Large intestine (tissue), 3 donors: Measurements from ENCODE around the gene SPPL3. TPM values are rescaled to one million over a fixed set of nuclear protein-coding genes. Genes with fewer than 3 reads are reported as not detected.
"Not testable (repeated sequence)": the region's sequence is repeated elsewhere in the genome, so short reads cannot be mapped to it uniquely, and the experiment has no call there.

Experiments used
- DNase-seq, 2 donors: peaks; one replicate each; pipeline versions ENCODE4 v3.0.0 to v3.0.0-alpha.2; 2013
- H3K27ac ChIP-seq: one replicate; pipeline ENCODE4 v1.5.1; 2013; ENCODE audit warnings: low read length
- H3K27me3 ChIP-seq: 2 replicates; pipeline ENCODE4 v1.6.1; 2013; ENCODE audit warnings: low read length; ENCODE audit not compliant: control insufficient read depth, insufficient read depth
- H3K36me3 ChIP-seq: 2 replicates; pipeline ENCODE4 v1.6.1; 2013; ENCODE audit warnings: low read length; ENCODE audit not compliant: control insufficient read depth, insufficient read depth
- H3K4me1 ChIP-seq: one replicate; pipeline ENCODE4 v1.6.1; 2013; ENCODE audit warnings: low read length; ENCODE audit not compliant: control insufficient read depth, insufficient read depth
- H3K4me3 ChIP-seq: one replicate; pipeline ENCODE4 v1.5.1; 2013; ENCODE audit warnings: low read length
- H3K9me3 ChIP-seq: one replicate; pipeline ENCODE4 v1.6.1; 2013; ENCODE audit warnings: mild to moderate bottlenecking, low read depth, low read length, moderate library complexity; ENCODE audit not compliant: control insufficient read depth
- WGBS: methylation state at CpG from one replicate; pipeline ENCODE4 v1.1.5; 2013; ENCODE audit warnings: low lambda C conversion rate; ENCODE audit not compliant: insufficient coverage; 5-methylcytosine and 5-hydroxymethylcytosine counted together
- polyA plus RNA-seq: library from polyadenylated mRNA; unstranded; fragments of 120-200 nt; gene quantifications from one replicate; pipeline ENCODE4 v1.2.1, GENCODE V29; 2013

The SPPL3 gene
- polyA plus RNA-seq, 1 donor = 48.1 TPM

DNA sequence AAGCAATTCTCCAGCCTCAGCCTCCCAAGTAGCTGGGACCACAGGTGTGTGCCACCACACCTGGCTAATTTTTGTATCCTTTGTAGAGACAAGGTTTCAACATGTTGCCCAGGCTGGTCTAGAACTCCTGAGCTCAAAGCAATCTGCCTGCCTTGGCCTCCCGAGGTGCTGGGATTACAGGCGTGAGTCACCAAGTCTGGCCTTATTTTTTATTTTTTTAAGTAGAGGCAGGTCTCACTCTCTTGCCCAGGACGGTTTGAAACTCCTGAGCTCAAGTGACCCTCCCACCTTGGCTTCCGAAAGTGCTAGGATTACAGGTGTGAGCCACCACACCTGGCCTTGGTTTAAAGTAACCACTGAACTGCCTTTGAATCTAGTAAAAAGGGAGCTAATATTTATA, 56.8 kb downstream of the SPPL3 start:
- DNase-seq = no peak
- H3K27ac ChIP-seq = no peak overlapping the region

GRCh38 chr12:120846721-120847120, 57.4 kb downstream of the SPPL3 start:
- H3K9me3 ChIP-seq = no peaks in the 10 kb centered on the region
- DNase-seq = no peak
- H3K4me1 ChIP-seq = no peaks in the 10 kb centered on the region
- no peak overlapping the region for H3K4me3 ChIP-seq
- no peaks in the 10 kb centered on the region for H3K27me3 ChIP-seq
- H3K27ac ChIP-seq = no peak overlapping the region
- peaks cover 6% of the 10 kb centered on the region for H3K36me3 ChIP-seq

More for the DNA sequence above, 56.8 kb downstream of the SPPL3 start:
- H3K9me3 ChIP-seq = no peaks in the 10 kb centered on the region
- H3K4me1 ChIP-seq = no peaks in the 10 kb centered on the region
- H3K27me3 ChIP-seq = no peaks in the 10 kb centered on the region
- H3K36me3 ChIP-seq = peaks cover 6% of the 10 kb centered on the region
- no peak overlapping the region for H3K4me3 ChIP-seq
- no CpG with 5 or more reads among the region's 4 CpGs for WGBS

GRCh38 chr12:120845696-120846095, 58.5 kb downstream of the SPPL3 start:
- Histone ChIP-seq H3K4me1 (no peaks in the 10 kb centered on the region), H3K27me3 (no peaks in the 10 kb centered on the region), H3K36me3 (peaks cover 6% of the 10 kb centered on the region), H3K9me3 (no peaks in the 10 kb centered on the region), H3K27ac (no peak overlapping the region), H3K4me3 (no peak overlapping the region)
- no CpG with 5 or more reads among the region's 7 CpGs for WGBS
- no peak for DNase-seq

GRCh38 chr12:120844768-120845449, 59.2 kb downstream of the SPPL3 start:
- DNase-seq = no peak
- H3K36me3 ChIP-seq = peaks cover 6% of the 10 kb centered on the region
- no peaks in the 10 kb centered on the region for H3K9me3 ChIP-seq
- no CpG with 5 or more reads among the region's 18 CpGs for WGBS
- no peaks in the 10 kb centered on the region for H3K4me1 ChIP-seq
- H3K27ac ChIP-seq = no peak overlapping the region
- no peak overlapping the region for H3K4me3 ChIP-seq
- H3K27me3 ChIP-seq = no peaks in the 10 kb centered on the region

GRCh38 chr12:120844297-120844696, 59.9 kb downstream of the SPPL3 start:
- H3K36me3 ChIP-seq = peaks cover 6% of the 10 kb centered on the region
- no peaks in the 10 kb centered on the region for H3K9me3 ChIP-seq
- DNase-seq = no peak
- 76% methylated on average over 2 of the region's 5 CpGs for WGBS
- no peak overlapping the region for H3K4me3 ChIP-seq
- no peak overlapping the region for H3K27ac ChIP-seq
- H3K4me1 ChIP-seq = no peaks in the 10 kb centered on the region
- H3K27me3 ChIP-seq = no peaks in the 10 kb centered on the region

DNA sequence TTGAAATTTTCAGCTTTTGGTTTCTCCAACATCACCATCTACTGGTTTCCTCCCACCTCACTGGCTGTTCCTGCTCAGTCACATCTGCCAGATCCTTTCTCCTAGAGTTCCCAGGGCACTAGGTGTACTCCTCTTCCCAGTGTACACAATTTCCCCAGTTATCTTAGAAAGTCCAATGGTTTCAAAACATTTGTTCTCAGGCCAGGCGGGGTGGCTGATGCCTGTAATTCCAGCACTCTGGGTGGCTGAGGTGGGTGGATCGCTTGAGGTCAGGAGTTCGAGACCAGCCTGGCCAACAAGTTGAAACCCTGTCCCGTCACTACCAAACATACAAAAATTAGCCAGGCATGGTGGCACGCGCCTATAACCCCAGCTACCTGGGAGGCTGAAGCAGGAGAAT, 60.7 kb downstream of the SPPL3 start:
- no CpG with 5 or more reads among the region's 6 CpGs for WGBS
- Histone ChIP-seq H3K9me3 (no peaks in the 10 kb centered on the region), H3K4me1 (no peaks in the 10 kb centered on the region), H3K27me3 (no peaks in the 10 kb centered on the region), H3K27ac (no peak overlapping the region), H3K4me3 (no peak overlapping the region), H3K36me3 (peaks cover 6% of the 10 kb centered on the region)
- no peak for DNase-seq

GRCh38 chr12:120842595-120842994, 61.6 kb downstream of the SPPL3 start:
- H3K36me3 ChIP-seq = peaks cover 6% of the 10 kb centered on the region
- no peak overlapping the region for H3K27ac ChIP-seq
- no peak for DNase-seq
- no CpG with 5 or more reads among the region's 3 CpGs for WGBS
- no peaks in the 10 kb centered on the region for H3K4me1 ChIP-seq
- no peaks in the 10 kb centered on the region for H3K9me3 ChIP-seq
- no peaks in the 10 kb centered on the region for H3K27me3 ChIP-seq
- H3K4me3 ChIP-seq = no peak overlapping the region

- 60% methylated on average over 1 of the region's 3 CpGs for WGBS
These were observed 62.6 kb downstream of the SPPL3 start for GRCh38 chr12:120841525-120841924.

GRCh38 chr12:120839503-120839902, 64.7 kb downstream of the SPPL3 start:
- Histone ChIP-seq H3K27me3 (no peaks in the 10 kb centered on the region), H3K36me3 (no peaks in the 10 kb centered on the region), H3K4me3 (no peak overlapping the region), H3K4me1 (no peaks in the 10 kb centered on the region), H3K27ac (no peak overlapping the region), H3K9me3 (no peaks in the 10 kb centered on the region)
- no peak for DNase-seq
- no CpG with 5 or more reads among the region's 1 CpG for WGBS

More at GRCh38 chr12:120841525-120841924, 62.6 kb downstream of the SPPL3 start:
- H3K9me3 ChIP-seq = no peaks in the 10 kb centered on the region
- H3K4me1 ChIP-seq = no peaks in the 10 kb centered on the region
- H3K4me3 ChIP-seq = no peak overlapping the region
- H3K27ac ChIP-seq = no peak overlapping the region
- peaks cover 6% of the 10 kb centered on the region for H3K36me3 ChIP-seq
- no peak for DNase-seq
- no peaks in the 10 kb centered on the region for H3K27me3 ChIP-seq

DNA sequence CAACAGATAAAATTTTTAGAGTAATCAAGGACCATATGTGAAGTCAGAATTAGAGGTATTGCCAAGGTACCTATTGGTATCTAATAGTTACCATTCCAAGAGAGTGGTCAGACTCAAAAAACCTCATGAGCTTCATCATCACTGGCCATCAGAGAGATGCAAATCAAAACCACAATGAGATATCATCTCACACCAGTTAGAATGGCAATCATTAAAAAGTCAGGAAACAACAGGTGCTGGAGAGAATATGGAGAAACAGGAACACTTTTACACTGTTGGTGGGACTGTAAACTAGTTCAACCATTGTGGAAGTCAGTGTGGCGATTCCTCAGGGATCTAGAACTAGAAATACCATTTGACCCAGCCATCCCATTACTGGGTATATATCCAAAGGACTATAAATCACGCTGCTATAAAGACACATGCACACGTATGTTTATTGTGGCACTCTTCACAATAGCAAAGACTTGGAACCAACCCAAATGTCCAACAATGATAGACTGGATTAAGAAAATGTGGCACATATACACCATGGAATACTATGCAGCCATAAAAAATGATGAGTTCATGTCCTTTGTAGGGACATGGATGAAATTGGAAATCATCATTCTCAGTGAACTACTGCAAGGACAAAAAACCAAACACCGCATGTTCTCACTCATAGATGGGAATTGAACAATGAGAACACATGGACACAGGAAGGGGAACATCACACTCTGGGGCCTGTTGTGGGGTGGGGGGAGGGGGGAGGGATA, 65.4 kb downstream of the SPPL3 start:
- H3K27ac ChIP-seq, H3K4me1 ChIP-seq, H3K27me3 ChIP-seq, DNase-seq, H3K4me3 ChIP-seq, H3K9me3 ChIP-seq, H3K36me3 ChIP-seq: not testable (repeated sequence)
- WGBS = no CpG with 5 or more reads among the region's 4 CpGs
